Cardiac fibroblast (primary cell): ENCODE measurements around the gene TBC1D5.

Source experiments
- DNase-seq, 2 donors: peaks; one replicate each; pipeline versions ENCODE4 v3.0.0 to v3.0.0-alpha.2; 2010; ENCODE audit warnings: low read depth in 2 of 2
- H3K4me3 ChIP-seq, 2 donors: replicated peaks in 1 of 2; 1 replicate in 1 of 2; 2 replicates in 1 of 2; pipeline ENCODE4 v1.5.1; 2011; ENCODE audit warnings: low read depth in 2 of 2, low read length in 2 of 2, mild to moderate bottlenecking in 2 of 2, moderate library complexity in 1 of 2
- CTCF ChIP-seq: IDR thresholded peaks from one replicate; pipeline ENCODE4 v1.5.1; 2011; ENCODE audit warnings: low read depth, mild to moderate bottlenecking, low read length, inconsistent platforms

TBC1D5 gene

GRCh38 chr3:17469954-17470353, 272.5 kb downstream of the TBC1D5 start:
- no peak overlapping the region for H3K4me3 ChIP-seq
- DNase-seq = no peak
- no peak for TF ChIP-seq CTCF

GRCh38 chr3:17469520-17469919, 272.9 kb downstream of the TBC1D5 start:
- H3K4me3 ChIP-seq = no peak overlapping the region
- no peak for TF ChIP-seq CTCF
- DNase-seq = no peak

GRCh38 chr3:17466028-17466427, 276.4 kb downstream of the TBC1D5 start:
- TF ChIP-seq CTCF = no peak
- no peak overlapping the region for H3K4me3 ChIP-seq
- DNase-seq = peak in 1 of 2 donors; percentile 77

- no peak overlapping the region for H3K4me3 ChIP-seq
- DNase-seq = no peak
- no peak for TF ChIP-seq CTCF
These were observed 282.9 kb downstream of the TBC1D5 start for GRCh38 chr3:17459470-17459993.

GRCh38 chr3:17456650-17457049, 285.8 kb downstream of the TBC1D5 start:
- no peak for TF ChIP-seq CTCF
- DNase-seq = no peak
- H3K4me3 ChIP-seq = no peak overlapping the region

GRCh38 chr3:17456046-17456445, 286.4 kb downstream of the TBC1D5 start:
- TF ChIP-seq CTCF = no peak
- no peak for DNase-seq
- H3K4me3 ChIP-seq = no peak overlapping the region

GRCh38 chr3:17444865-17445264, 297.6 kb downstream of the TBC1D5 start:
- peak in 1 of 2 donors; percentile 8 for DNase-seq
- TF ChIP-seq CTCF = no peak
- no peak overlapping the region for H3K4me3 ChIP-seq
